Renal cortical epithelial cell (primary cell): Measurements from ENCODE around the gene EPHA5. TPM values are rescaled to one million over a fixed set of nuclear protein-coding genes. Genes with fewer than 3 reads are reported as not detected.
"Not testable (repeated sequence)": the region's sequence is repeated elsewhere in the genome, so short reads cannot be mapped to it uniquely, and the experiment has no call there.

Experiments
- DNase-seq: peaks from one replicate; pipeline ENCODE4 v3.0.0-alpha.2; 2011; ENCODE audit warnings: low read depth
- total RNA-seq: library from RNA; depleted of rRNA; stranded (reverse); fragments of >200 nt; gene quantifications from 2 replicates; pipeline ENCODE4 v1.2.3, GENCODE V29; 2014

EPHA5 gene
- total RNA-seq, 1 donor from 2014 or later, result 0.70 TPM

DNA sequence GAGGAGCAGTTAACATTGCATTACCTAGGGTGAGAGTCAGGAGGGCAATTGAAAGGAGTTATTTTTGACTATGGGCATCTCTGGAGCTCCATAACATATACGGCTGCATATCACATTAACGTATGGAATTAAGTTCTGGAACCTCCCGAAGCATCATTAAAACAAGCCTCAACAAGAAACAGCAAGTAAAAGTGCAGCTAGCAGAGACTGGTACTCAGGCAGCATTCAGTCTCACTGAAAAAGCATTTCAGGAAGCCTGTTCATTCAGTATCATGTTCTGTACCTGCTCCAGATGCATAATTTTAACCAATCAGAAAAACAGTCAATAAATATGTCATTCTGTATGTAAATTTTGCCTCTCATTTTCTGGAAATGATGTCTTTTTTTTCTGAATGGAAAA lies 299.6 kb downstream of the EPHA5 start:
- no peak for DNase-seq

DNA sequence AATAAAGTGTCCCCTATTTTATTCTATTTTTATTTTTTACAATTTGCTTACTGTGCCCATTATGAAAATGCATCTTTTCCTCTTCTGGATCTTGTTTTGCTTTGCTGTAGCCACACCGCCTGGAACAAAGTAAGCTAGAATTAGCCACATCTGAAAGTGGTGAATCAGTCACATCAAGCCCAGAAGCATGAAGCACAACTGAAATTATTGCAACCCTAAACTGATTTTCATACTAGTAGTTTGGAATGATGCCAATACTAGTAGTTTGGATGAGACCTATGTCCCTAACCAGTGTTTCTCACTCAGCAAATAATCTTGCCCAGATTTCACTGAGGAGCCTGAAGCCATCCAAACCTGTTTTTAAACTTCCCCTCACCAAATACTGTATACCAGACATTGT lies 303.0 kb downstream of the EPHA5 start:
- DNase-seq, result no peak

DNA sequence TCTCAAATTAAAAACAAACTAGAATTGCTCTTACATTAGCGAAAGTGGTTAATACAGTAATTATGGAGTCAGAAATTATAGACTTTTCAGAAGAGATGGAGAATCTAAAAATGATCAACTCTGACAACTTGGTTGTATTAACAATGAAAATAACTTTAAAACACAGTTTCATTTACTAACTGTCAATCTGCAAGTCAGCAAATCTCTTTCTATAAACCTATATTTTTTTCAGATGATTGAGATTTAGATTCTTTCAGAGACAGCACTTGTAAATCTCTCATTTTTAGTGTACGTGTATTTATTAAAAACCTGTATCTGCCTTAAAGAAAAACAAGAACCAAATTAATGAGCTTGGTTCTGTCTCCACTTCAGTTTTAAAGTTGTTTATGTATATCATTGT lies 311.4 kb downstream of the EPHA5 start:
- no peak for DNase-seq

DNA sequence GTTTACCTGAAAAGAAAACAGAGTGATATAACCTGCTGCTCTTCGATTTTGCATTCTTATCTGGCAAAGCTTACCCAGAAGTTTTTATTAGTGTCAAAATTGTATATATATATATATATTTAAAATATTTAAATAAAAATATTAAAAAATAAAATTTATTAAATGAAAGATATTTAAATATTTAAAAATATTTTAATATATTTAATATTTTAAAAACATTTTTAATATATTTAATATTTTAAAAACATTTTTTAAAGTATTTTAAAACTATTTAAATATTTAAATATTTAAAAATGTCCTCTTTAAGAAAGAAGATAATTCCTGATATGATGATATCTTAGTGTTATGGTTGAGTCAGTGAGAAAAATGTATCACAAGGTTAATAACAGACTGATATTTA lies 317.2 kb downstream of the EPHA5 start:
- no peak for DNase-seq

DNA sequence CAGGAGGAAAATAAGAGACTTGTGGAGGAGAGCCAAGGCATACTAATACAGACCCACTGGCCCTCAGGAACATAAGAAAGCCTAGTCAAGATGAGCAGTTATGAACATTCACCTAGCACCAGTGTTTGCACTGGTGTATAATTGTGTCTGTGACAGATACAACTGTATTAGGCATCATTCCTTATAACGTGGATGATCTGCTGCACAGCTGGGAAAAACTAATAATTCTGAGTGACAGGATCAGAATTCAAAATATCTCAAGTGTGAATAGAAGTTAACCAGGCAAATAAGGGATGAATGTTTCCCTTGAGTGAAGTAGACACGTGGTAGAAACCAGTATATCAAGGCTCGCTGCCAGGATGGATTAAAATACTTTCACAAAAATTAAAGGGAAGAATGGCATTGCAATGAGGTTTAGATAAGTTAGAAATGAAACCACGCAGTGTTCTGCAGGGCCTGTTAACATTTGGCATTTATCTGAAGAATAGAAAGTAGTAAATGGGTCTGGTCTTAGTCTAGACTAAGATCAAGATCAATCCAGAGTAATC lies 325.9 kb downstream of the EPHA5 start:
- no peak for DNase-seq

DNA sequence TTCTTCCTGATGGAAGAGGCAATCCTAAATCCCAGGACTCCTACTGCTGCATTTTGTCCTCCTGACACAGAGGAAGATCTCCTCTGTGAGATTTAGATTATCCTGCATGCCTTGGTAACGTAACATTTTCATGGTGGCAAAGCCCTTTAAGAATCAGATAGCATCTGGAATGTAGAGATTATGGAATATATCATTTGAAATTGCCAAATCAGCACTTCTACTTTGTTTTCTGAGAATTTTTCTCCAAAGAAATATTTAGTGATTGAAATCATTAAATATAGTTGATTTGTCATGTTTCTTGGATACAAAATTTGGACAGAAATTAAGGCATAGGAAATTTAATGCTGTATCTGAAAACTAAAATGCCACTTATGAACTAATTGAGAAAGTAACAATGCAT lies 326.9 kb downstream of the EPHA5 start:
- no peak for DNase-seq

DNA sequence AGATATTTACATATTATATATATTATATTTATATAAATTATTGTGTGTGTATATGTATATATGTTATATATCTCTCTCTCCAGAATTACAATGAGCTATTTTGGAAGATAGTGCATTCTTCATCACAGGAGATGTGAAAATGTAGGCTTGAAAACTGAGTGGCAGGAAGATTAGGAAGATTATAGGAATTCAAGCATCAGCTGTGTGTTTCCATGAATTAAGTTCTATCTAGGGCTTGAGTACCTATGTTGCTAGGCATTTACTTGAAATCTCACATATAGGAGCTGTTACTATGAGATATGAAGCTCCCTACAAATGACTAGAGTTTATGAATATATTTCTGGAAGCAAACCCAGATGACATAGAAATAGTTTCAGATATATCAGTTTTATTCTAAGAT lies 328.7 kb downstream of the EPHA5 start:
- DNase-seq, result no peak

DNA sequence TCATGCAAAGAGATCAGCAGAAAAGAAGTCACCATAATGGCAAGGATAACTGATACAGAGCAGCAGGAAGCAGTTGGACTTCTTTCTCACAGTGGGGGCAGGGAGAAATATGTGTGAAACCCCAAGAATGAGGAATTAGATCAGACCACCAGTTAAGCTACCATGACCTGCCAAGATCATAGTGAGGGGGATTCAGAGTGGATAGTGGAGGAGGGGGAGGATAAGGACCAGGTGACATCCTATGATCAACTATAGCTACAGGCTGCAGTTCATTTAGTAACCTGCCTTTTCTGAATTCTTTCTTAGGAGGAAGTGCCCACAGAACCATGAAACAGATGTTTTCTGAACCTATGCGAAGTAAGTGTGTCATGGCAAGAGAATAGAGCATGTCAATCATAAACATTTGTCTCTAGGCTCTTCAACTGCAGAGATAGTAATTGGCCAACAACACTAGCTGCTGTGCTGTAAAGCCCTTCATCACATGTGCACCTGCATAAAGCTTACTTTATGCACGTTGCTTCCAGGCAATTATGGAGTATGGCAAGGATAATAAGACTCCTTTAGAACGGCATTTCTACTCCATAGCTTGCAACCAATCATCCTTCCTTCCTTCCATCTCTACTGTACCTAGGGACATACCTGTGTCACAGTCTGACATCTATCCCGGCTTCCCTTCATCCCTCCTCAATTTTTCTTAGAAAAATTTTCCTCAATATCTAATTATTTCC lies 329.7 kb downstream of the EPHA5 start:
- DNase-seq, result no peak

DNA sequence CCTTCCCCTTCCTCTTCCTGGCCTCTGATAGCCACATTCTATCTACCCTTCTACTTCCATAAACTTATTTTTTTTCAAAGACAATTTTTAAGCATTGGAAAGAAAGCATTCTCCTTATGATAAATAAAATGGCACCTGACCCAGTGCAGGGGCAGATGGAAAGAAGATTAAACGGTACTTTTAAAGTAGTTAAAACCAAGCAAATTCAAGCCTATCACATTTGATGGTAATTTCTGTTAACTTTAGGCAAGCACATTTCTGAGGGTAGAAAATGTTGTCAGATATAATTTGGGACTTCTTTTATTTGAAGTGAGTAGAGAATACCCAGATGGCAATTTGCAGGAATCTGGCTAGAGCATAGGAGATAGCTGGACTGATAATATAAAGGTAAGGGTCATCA lies 332.9 kb downstream of the EPHA5 start:
- no peak for DNase-seq

DNA sequence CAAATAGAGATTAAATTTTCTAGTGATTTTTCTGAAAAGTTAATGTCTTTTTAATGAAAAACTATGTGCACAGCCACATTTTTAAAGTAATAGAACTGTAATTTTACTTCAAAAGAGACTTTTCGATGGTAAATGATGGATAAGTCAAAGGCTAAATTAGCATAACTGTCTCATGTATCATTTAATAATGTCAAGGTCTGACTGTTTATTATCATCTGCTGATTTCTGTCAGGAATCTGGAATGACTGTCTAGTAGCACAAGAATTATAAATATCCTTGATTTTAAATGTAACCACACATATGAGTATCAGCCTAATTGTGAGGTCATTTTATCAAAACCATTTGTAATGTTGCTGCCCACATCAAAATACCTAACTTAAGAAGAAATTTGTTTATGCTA lies 333.8 kb downstream of the EPHA5 start:
- no peak for DNase-seq

DNA sequence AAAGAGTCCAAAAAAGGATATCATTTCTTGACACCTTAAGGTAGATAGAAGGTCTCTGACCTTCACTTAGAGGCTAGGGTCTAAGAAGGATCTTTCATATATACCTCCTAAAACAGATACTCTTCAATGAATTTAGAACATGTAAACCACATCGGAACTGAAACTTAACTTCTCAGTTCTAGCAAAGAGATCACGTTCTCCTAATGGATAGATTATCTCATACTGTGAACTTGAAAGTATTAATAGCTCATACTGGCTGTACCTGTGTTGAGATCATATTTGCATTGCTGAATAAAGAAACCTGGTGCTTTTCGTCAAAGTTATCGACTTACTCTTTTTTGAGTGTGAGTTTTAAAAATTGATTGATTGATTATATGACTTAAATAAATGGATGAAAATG lies 353.8 kb downstream of the EPHA5 start:
- no peak for DNase-seq

DNA sequence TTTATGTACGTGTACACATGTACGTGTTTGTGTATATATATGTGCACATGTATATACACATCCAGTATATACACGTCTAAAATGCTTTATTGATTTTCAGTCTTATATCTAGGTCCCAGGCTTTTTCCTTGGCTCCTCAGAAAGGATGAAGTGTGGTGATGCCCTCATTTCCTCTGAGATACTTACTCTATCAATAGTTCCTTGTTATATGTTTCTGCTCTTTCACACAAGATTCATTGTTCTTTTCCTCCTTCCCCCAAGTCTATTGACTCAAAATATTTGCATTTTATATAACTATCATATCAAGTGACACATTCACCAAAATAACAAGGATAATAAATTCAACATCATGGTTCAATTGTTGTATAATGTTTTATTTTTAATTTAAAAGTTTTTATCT lies 359.2 kb downstream of the EPHA5 start:
- DNase-seq, result no peak

DNA sequence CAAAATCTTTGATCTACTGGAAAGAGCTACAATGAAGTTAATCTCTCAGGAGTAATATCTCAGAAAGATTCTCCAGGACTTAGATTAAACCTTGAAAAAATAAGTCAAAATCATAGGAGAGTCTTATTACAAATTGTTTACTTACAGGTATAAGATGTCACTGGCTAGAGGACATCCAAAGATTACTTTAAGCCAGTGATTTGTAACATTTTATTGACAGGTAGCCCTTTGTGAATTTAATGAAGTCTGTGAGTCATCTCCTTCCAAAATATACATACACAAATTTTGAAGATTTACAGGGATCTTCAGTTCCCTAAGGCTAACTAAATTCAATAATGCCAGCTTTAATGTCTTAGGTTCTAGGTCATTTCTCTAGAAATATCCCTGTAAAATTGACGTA lies 359.7 kb downstream of the EPHA5 start:
- DNase-seq, result no peak

DNA sequence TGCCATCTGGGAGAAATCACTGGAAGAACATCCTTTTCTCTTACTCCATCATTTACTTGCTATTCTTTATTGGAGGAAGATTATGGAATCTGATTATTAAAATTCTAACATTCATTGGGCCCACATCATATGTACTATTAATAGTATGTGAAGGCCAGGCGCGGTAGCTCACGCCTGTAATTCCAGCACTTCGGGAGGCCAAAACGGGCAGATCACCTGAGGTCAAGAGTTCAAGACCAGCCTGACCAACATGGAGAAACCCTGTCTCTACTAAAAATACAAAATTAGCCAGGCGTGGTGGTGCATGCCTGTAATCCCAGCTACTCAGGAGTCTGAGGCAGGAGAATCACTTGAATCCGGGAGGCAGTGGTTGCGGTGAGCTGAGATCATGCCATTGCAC lies 361.7 kb downstream of the EPHA5 start:
- not testable (repeated sequence) for DNase-seq

DNA sequence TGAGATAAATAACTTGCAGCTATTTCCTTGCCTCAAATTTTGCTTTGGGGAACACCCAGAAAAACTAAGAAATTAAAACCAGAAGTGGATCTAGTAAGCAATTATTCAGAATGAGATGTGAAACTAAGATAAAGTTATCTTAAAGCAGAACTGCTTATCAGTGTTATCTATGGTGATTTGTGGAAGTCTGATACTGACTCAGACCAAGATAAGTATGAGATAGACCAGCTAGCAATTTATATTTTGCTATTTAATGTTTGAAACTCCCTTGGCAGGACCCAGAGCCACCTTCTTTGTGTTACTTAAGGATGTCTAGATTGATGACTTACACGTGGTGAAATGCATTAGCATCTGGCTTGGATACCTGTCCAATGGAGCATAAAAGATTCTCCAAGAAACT lies 368.1 kb downstream of the EPHA5 start:
- DNase-seq, result no peak

DNA sequence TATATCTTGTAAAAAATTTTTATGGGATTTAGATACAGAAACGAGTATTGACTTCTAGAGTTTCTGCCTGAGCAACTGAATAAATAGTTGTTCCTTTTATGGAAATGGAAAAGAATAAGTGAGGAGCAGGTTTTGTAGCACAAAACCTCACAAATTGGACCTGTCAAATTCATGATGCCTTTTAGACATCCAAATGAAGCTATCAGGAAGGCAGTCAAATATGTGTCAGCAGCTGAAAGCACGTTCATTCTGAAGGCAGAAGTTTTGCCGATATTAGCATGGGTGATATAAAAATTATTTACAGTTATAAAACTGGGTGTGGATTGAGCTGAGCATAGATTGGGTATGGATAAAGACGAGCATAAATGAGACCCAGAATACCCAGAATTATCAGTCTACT lies 374.0 kb downstream of the EPHA5 start:
- no peak for DNase-seq

DNA sequence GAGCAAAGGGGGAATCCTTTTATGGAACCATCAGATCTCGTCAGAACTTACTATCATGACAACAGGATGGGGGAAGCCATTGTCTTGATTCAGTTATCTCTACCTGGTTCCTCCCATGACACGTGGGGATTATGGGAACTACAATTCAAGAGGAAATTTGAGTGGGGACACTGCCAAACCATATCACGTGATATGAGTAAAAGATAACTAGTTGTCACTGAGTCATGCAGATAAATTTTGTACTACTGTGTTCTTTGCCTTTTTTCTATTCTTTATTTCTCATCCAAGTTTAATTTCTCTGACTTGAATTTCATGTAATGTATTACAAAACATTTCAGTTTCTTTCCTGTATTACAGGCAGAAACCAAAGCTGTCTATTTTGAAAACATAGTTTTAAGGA lies 383.2 kb downstream of the EPHA5 start:
- DNase-seq, result no peak
